ENCODE data around the gene ZFPM1.

The ZFPM1 gene

GRCh38 chr16:88452482-88453216 is 431 bp upstream of the ZFPM1 start:
- DNase-seq = peak; percentile 93

GRCh38 chr16:88453611-88454522 is 787 bp downstream of the ZFPM1 start:
- DNase-seq = peak; percentile 9

GRCh38 chr16:88454523-88454947 is 1.5 kb downstream of the ZFPM1 start:
- DNase-seq = peak; percentile 74

GRCh38 chr16:88455610-88456355 is 2.7 kb downstream of the ZFPM1 start:
- DNase-seq = peak; percentile 59

- no peak for DNase-seq
Measured at GRCh38 chr16:88456356-88457292, 3.5 kb downstream of the ZFPM1 start.

GRCh38 chr16:88458039-88458772 is 5.1 kb downstream of the ZFPM1 start:
- DNase-seq = no peak

- no peak for DNase-seq
Measured at GRCh38 chr16:88458773-88459235, 5.7 kb downstream of the ZFPM1 start.

GRCh38 chr16:88459366-88460073 is 6.4 kb downstream of the ZFPM1 start:
- DNase-seq = no peak

- DNase-seq = no peak
Measured at GRCh38 chr16:88460496-88461330, 7.6 kb downstream of the ZFPM1 start.

GRCh38 chr16:88461331-88462269 is 8.5 kb downstream of the ZFPM1 start:
- DNase-seq = no peak

GRCh38 chr16:88462396-88462795 is 9.3 kb downstream of the ZFPM1 start:
- no peak for DNase-seq

- no peak for DNase-seq
Measured at GRCh38 chr16:88463411-88463810, 10.3 kb downstream of the ZFPM1 start.

GRCh38 chr16:88464447-88465318 is 11.6 kb downstream of the ZFPM1 start:
- DNase-seq = no peak

- DNase-seq = no peak
Measured at GRCh38 chr16:88465387-88465983, 12.4 kb downstream of the ZFPM1 start.

- DNase-seq = no peak
Measured at GRCh38 chr16:88466175-88466862, 13.2 kb downstream of the ZFPM1 start.

- no peak for DNase-seq
Measured at GRCh38 chr16:88466949-88467348, 13.9 kb downstream of the ZFPM1 start.
